B cell (primary cell): ENCODE results near the gene SCUBE1.

Source experiments
- CTCF ChIP-seq: fragments of 200-600 bp; IDR thresholded peaks from one replicate; pipeline ENCODE4 v1.8.0; 2022; ENCODE audit warnings: antibody characterized with exemption, mild to moderate bottlenecking
- EZH2 ChIP-seq: IDR thresholded peaks from 2 replicates; pipeline ENCODE4 v1.6.1; 2012; ENCODE audit warnings: borderline replicate concordance, low read depth, mild to moderate bottlenecking, moderate library complexity, low read length; ENCODE audit not compliant: insufficient read depth, poor library complexity, severe bottlenecking

- TF ChIP-seq EZH2 (no peak), CTCF (no peak)
Measured at GRCh38 chr22:43207386-43207785, 135.8 kb downstream of the SCUBE1 start.
